Measurements from ENCODE around the gene RETSAT.

Gene RETSAT

GRCh38 chr2:85394976-85395375, 40.6 kb upstream of the RETSAT start:
- no peak for TF ChIP-seq CTCF (IDR thresholded peaks at IDR 0.05; ENCODE audit: insufficient read depth, low read length, poor library complexity, severe bottlenecking)
- DNase-seq (ENCODE audit: extremely low read depth, insufficient read length) = no peak
- Histone ChIP-seq H3K27me3 (replicated peaks; ENCODE audit: control insufficient read depth, insufficient read depth, low read length) (no peaks in the 10 kb centered on the region), H3K4me3 (replicated peaks; ENCODE audit: low read depth, low read length) (no peak overlapping the region), H3K36me3 (ENCODE audit: control insufficient read depth, insufficient read depth, low read length) (peaks cover 15% of the 10 kb centered on the region)

- Histone ChIP-seq H3K4me3 (replicated peaks; ENCODE audit: low read depth, low read length) (no peak overlapping the region), H3K36me3 (ENCODE audit: control insufficient read depth, insufficient read depth, low read length) (peaks cover 20% of the 10 kb centered on the region), H3K27me3 (replicated peaks; ENCODE audit: control insufficient read depth, insufficient read depth, low read length) (no peaks in the 10 kb centered on the region)
- TF ChIP-seq CTCF (IDR thresholded peaks at IDR 0.05; ENCODE audit: insufficient read depth, low read length, poor library complexity, severe bottlenecking) = no peak
- no peak for DNase-seq (ENCODE audit: extremely low read depth, insufficient read length)
Measured at GRCh38 chr2:85394261-85394681, 39.9 kb upstream of the RETSAT start.

GRCh38 chr2:85393836-85394235, 39.5 kb upstream of the RETSAT start:
- Histone ChIP-seq H3K4me3 (replicated peaks; ENCODE audit: low read depth, low read length) (no peak overlapping the region), H3K36me3 (ENCODE audit: control insufficient read depth, insufficient read depth, low read length) (peaks cover 22% of the 10 kb centered on the region), H3K27me3 (replicated peaks; ENCODE audit: control insufficient read depth, insufficient read depth, low read length) (no peaks in the 10 kb centered on the region)
- DNase-seq (ENCODE audit: extremely low read depth, insufficient read length) = no peak
- no peak for TF ChIP-seq CTCF (IDR thresholded peaks at IDR 0.05; ENCODE audit: insufficient read depth, low read length, poor library complexity, severe bottlenecking)

- no peaks in the 10 kb centered on the region for H3K27me3 ChIP-seq (replicated peaks; ENCODE audit: control insufficient read depth, insufficient read depth, low read length)
- DNase-seq (ENCODE audit: extremely low read depth, insufficient read length) = peak; percentile 60
- TF ChIP-seq CTCF (IDR thresholded peaks at IDR 0.05; ENCODE audit: insufficient read depth, low read length, poor library complexity, severe bottlenecking) = peak; percentile 90
- H3K4me3 ChIP-seq (replicated peaks; ENCODE audit: low read depth, low read length) = no peak overlapping the region
- peaks cover 27% of the 10 kb centered on the region for H3K36me3 ChIP-seq (ENCODE audit: control insufficient read depth, insufficient read depth, low read length)
Measured at GRCh38 chr2:85390941-85391669, 36.8 kb upstream of the RETSAT start.

GRCh38 chr2:85388878-85389538, 34.7 kb upstream of the RETSAT start:
- no peak for DNase-seq (ENCODE audit: extremely low read depth, insufficient read length)
- Histone ChIP-seq H3K36me3 (ENCODE audit: control insufficient read depth, insufficient read depth, low read length) (peaks cover 26% of the 10 kb centered on the region), H3K4me3 (replicated peaks; ENCODE audit: low read depth, low read length) (no peak overlapping the region), H3K27me3 (replicated peaks; ENCODE audit: control insufficient read depth, insufficient read depth, low read length) (no peaks in the 10 kb centered on the region)
- TF ChIP-seq CTCF (IDR thresholded peaks at IDR 0.05; ENCODE audit: insufficient read depth, low read length, poor library complexity, severe bottlenecking) = no peak

Data from GM06990 (cell line).